Activated CD4-positive, alpha-beta T cell treated with anti-CD3 and anti-CD28 coated beads, Interleukin-2, amount 50 U/mL, for 24 hours (primary cell): ENCODE measurements around the gene TGFBRAP1.

Source experiments
- DNase-seq, 2 donors: peaks; one replicate each; pipeline ENCODE4 v3.0.0-alpha.2; 2020; ENCODE audit warnings: low read depth in 1 of 2, low spot score in 1 of 2

TGFBRAP1 gene

GRCh38 chr2:105321875-105322646, 7.5 kb downstream of the TGFBRAP1 start:
- DNase-seq, result no peak

GRCh38 chr2:105320651-105321215, 8.8 kb downstream of the TGFBRAP1 start:
- no peak for DNase-seq

GRCh38 chr2:105317937-105318336, 11.6 kb downstream of the TGFBRAP1 start:
- no peak for DNase-seq

- DNase-seq, result no peak
These were observed 14.2 kb downstream of the TGFBRAP1 start for GRCh38 chr2:105315314-105315713.

- DNase-seq, result no peak
These were observed 15.7 kb downstream of the TGFBRAP1 start for GRCh38 chr2:105313877-105314276.

GRCh38 chr2:105309147-105309545, 20.4 kb downstream of the TGFBRAP1 start:
- no peak for DNase-seq

- DNase-seq, result no peak
These were observed 21.0 kb downstream of the TGFBRAP1 start for GRCh38 chr2:105308382-105309146.

GRCh38 chr2:105307962-105308361, 21.6 kb downstream of the TGFBRAP1 start:
- no peak for DNase-seq

GRCh38 chr2:105307550-105307949, 22.0 kb downstream of the TGFBRAP1 start:
- DNase-seq, result no peak

GRCh38 chr2:105307146-105307545, 22.4 kb downstream of the TGFBRAP1 start:
- DNase-seq, result no peak

- DNase-seq, result no peak
These were observed 27.9 kb downstream of the TGFBRAP1 start for GRCh38 chr2:105301646-105302045.

GRCh38 chr2:105299290-105299689, 30.2 kb downstream of the TGFBRAP1 start:
- DNase-seq, result no peak

GRCh38 chr2:105298017-105298416, 31.5 kb downstream of the TGFBRAP1 start:
- DNase-seq, result no peak

GRCh38 chr2:105297216-105297615, 32.3 kb downstream of the TGFBRAP1 start:
- no peak for DNase-seq

GRCh38 chr2:105296017-105296611, 33.4 kb downstream of the TGFBRAP1 start:
- DNase-seq, result no peak

GRCh38 chr2:105294844-105295481, 34.6 kb downstream of the TGFBRAP1 start:
- no peak for DNase-seq

GRCh38 chr2:105294046-105294445, 35.5 kb downstream of the TGFBRAP1 start:
- DNase-seq, result no peak

- no peak for DNase-seq
These were observed 37.6 kb downstream of the TGFBRAP1 start for GRCh38 chr2:105291981-105292380.

GRCh38 chr2:105290981-105291660, 38.4 kb downstream of the TGFBRAP1 start:
- no peak for DNase-seq

GRCh38 chr2:105288133-105288532, 41.4 kb downstream of the TGFBRAP1 start:
- DNase-seq, result no peak

- DNase-seq, result no peak
These were observed 41.8 kb downstream of the TGFBRAP1 start for GRCh38 chr2:105287692-105288091.
